GM21529 (cell line): ENCODE results near the gene ORM1.

Source experiments
- ATAC-seq: cut with Tn5 transposase; IDR thresholded peaks from one replicate; pipeline ENCODE4 v1.9.1; 2021; ENCODE audit not compliant: unreplicated experiment

Gene ORM1

DNA sequence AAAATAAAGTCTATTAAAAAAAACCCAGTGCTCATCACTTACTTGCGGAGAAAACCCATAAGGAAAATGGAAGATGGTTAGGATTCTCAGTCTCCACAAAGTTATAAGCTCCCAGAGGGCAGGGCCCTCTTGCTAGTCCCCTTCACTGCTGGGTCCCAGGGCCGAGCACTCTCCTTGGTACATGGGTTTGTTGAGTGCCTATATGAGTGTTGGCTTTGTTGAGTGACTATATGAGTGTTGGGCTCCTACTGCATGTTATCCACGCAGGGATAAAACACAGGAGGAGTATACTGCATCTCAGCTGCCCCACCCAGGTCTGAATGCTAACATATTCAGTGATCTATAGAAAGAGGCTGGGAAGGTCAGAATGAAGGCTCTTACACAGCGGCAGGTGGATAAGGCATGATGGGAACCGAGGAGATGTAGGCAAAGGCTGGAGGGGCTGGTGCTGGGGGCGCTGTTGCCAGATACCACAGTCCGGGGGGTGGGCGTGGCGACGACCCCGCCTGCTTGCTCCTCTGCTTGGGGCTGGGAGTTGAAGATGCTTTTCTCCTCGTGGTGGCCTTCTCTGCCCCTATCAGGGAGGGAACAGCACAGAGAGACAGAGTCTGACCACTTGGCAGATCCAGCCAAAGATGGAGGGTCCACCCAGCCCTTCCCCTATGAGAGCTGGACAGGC, 18.4 kb downstream of the ORM1 start:
- ATAC-seq: no peak

DNA sequence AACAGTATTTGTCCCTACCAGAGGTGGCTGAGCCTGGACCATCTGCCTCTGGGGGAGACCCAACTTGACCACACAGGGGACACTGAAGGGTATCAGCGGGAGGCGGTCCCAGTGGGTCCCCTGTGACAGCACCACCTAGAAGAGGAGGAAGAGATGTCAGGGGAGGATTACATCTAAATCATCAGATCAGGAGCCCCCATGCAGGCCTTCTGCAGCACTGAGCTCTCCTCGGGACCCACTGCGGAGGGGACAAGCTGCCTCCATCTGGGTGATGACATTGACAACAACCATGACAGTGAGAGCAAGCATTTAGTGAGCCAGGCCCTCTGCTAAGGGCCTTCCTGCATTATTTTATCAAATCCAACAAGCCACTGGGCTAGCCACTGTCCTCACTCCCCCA, 19.1 kb downstream of the ORM1 start:
- no peak for ATAC-seq

DNA sequence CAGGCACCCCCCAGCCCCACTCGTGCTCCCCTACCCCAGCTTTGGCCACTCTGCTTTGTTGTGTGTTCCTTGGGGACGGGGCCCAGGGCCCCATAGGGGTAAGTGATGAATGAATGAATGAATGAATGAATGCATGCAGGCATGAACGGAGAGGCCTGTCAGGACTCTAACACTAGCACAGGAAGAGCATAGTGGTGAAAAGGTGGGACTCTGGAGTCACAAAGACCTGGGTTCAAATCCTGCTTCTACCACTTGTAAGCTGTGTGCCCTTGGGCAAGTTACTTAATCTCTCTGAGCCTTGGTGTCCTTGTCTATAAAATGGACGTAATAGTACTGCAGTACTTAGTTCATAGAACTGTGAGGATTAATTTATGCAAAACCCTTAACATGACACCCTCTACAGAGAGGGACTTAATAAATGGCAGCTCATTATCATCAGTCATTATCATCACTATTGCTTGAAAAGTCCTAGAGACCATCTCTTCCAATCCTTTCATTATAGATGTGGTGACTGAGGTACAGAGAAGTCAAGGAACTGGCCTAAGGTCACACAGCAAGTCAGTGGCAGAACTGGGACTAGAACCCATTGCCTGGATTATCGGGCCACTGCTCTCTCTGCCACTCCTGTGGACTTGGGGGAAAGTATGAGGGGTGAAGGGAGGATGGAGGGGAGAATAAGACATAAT, 20.0 kb downstream of the ORM1 start:
- ATAC-seq: no peak

DNA sequence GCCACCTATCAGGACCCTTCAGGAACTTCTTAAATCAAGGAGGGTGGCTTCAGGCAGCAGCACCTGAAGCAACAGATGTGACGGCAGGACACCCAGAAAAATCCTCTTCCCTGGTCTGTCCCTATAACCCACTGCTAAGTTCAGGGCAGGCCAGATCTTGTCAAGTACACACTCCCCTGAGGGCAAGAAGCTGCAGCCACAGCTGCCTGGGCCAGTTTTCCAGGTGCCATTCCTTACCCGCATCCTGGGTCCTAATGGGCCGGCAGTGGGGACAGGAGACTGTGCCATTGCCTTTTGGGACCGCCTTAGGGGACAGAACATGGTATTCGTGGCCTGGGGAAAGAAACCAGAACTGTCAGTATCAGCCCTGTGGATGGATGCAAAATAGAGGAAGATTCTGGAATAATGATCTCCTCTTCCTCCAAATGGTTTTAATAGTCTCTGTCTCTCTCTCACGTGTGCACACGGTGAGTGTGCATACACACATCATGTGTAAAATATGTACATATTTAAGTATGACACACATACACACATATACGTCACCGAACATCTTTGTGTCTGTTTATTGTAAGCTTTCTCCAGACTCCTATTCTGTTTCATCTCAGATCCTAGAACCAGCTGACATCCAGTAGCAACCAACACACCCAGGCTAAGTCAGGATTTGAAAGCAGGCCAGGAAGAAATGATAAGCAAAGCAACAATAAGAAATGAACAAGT, 20.7 kb downstream of the ORM1 start:
- no peak for ATAC-seq

DNA sequence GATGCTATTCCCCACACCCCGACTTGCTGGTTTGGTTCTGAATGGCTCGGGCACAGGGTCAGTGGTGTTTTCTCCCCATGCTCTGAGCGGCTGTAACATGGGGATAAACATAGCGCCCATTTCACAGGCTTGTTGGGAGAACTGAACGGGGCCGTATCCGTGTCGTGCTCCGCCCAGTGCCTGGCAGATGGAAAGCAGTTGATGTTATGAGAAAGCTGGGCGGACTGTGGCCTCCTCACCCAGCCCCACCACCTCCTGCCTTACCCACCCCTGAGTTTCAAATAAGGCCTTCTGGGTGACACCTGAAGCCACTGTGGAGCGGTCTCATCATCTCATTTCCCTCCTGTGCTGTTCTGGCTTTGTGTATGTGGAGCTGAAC, 21.3 kb downstream of the ORM1 start:
- no peak for ATAC-seq

DNA sequence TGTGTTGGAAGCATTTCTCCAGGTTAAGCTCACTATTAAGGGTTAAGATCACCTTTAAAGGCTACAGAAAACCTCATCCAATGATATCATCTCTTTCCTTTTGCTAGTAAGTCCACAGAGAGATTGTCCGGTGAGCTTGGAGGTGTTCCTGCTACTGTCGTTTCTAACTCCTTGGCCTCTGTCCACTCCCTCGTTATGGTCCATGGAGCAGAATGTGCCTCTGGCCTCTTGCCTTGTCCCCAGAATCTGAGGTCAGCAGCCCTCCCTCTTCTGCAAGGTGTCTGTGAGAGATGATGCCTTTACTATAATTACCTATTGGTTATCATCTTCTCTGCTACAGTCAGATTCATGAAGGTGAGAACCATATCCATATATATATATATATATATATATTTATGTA, 21.8 kb downstream of the ORM1 start:
- no peak for ATAC-seq

DNA sequence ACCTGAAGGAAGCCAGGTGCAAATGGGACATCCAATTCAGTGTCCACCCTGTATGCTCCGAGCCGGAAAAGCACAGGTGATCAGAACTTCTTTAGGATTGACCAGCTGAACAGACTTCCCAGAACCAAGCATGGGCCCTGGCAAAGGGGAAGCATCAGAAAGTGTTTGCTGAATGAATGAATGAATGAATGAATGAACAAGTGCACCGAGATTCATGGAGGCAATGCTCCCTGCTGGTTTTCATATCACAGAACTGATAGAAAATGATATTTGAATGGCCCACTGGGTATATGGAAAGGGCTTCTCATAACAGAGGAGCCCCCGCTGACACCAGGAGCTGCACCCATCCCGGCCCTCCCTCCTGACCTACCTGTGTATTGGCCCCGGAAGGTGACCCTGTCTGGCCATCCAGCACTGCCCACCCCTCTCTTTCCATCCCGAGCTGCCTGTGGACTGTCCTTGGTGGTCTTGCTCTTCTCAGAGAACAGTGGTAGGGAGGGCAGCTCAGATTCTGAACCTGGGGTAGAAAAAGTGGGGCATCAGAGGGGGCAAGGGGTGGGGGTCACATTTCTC, 22.7 kb downstream of the ORM1 start:
- ATAC-seq: no peak

DNA sequence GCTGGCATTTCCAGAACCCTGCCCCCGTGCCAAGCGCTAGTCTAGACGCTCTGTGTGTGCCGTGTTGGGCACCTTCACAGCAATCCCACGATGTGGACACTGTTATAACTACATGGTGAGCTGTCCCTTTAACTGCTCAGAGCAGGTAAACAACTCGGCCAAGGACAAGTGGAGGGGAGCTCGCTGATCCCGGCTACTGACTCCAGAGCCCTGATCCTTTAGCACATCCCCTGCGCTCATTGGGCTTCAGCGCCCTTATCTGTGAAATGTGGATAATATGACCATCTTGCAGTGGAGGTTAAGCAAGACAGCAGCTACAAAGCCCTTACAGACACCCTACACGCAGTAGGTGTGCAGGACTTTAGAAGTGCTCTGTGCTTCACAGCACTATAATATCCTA, 23.2 kb downstream of the ORM1 start:
- no peak for ATAC-seq

DNA sequence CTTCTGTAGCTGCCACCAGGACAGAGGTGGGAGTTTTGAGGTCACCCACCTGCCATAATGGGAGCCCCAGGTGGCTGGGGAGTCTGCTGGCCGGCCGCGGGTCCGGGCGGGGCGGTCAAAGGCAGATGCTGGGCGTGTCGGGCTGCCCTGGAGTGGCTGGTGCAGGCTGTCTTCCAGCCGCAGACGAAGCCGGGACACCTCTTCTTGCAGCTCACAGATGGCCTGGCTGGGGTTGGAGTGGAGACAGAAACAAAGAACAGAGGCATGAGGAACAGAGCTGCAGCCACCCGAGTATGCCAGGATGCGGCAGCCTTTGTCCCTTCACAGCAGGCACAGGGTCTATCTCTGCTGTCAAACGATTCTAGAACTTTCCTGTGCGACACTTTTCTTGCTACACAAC, 24.8 kb downstream of the ORM1 start:
- no peak for ATAC-seq

DNA sequence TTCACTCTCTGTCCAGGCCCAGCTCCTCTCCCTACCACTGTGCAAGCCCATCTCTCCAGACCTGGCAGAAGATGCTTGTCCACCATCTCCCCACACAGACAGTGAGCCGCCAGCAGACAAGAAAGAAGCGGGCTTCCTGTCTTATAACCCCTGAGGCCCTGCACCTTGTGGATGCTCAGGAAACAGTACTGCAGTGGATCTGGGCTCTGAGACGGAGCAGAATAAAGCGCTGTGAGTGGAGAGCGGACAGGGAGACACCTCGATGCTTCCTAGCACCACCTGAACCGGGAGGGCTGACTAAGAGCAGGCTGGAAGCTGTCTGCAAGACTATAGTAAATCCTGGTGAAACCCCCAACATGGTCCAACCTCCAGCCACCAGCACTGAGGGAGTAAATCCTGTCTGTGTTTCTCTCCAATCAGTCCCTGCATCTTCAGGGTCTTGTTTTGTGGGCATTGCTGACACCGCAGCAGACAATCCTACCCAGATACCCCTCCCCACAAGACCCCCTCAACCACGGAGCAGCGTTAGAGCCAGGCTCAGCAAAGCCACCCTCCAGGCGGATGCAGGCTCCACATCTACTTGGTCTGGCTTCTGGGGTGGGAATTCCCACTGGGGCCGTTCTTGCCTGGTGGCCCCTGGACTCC, 25.5 kb downstream of the ORM1 start:
- ATAC-seq: no peak

DNA sequence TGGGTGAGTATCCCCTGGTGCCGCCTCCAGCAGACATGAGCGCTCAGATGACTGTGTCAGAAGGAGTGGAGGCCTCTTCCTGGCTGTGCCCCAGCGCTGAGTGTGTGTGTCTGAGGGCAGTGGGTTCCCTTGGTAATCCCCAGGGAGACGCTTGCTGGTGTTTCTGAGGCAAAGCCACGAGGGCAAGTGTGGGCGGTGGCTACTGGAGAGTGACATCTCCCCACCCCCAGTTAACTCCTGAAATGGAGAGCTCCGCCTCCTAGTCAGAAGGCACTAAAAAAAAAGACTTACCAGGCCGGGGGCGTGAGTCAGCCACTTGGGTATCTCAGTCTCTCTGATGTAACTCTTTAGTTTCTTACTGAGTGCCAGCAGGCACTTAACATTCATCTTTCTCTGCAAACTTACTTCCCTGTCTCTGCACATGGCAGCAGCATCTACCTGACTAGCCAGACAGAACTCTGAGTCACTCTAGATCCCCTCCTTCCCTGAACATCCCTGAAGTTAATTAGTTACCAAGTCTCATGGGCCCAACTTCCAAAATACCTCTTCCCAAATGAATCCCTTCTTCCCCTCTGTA, 26.1 kb downstream of the ORM1 start:
- ATAC-seq: peak; percentile 94

DNA sequence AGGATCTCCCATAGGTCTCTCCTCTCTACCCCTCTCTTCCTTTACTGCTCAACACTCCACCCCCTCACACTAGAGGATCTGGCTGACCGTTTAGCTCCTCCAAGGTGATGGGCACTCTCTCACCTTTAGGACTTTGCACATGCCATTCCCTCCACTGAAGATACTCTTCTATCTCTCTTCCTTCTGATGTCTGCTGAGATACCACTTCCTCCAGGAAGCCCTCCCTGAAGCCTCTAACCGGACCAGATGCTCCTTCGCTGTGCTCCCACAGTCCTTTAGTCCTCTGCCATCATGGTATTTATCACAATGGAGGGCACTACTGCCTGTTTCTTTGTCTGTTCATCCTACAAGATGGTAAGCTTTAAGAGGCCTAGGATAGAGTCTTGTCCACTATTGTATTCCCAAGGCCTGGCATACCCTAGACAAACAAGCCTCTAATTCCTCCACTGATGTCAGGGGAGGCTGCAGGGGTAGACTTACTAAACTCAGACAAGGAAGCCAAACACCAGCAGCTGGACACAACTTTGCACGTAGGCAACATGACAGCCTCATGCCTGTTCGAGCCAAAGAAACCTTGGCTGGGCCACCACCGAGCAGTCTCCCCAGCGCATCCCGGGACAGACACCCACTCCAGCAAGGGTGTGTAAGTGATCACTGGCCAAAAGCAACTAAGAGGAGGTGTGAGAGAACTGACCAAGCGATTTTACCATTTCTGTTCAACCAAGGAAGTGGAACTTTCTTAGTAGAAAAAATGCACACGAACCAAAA, 27.0 kb downstream of the ORM1 start:
- no peak for ATAC-seq

DNA sequence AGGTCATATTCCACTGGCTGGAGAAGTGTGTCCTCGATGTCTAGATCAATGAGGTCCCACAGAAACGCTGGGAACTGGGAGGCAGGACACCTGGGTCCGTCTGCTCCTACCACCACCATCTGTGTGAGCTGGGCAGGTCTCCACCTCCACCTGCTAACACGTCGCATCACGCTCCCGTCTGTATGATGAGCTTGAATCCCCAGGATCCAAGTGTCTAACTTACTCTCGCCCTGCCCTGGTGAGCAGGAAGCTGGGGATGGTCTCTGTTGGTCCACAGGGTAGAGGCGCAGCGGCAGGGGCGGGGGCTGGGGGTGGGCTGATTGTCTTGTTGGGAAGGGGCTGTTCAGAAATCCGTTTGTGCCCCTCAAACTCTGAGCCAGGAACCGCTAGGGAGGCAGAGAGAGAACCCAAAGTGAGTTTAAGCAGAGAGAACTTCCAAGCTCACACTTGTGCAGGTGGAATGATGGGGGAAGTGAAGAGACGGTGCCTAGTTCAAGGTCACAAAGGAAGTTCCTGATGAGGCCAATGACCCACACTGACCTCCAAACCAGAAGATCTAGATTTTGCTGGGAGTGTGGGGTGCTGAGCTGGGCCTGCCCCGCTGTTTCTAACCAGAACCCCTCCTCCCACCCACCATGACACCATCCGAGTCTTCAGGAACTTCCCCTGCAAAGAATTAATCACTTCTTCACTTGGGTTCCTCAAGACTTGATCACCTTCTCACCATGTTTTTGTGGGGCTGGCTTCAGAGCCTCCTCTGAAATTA, 27.9 kb downstream of the ORM1 start:
- no peak for ATAC-seq

DNA sequence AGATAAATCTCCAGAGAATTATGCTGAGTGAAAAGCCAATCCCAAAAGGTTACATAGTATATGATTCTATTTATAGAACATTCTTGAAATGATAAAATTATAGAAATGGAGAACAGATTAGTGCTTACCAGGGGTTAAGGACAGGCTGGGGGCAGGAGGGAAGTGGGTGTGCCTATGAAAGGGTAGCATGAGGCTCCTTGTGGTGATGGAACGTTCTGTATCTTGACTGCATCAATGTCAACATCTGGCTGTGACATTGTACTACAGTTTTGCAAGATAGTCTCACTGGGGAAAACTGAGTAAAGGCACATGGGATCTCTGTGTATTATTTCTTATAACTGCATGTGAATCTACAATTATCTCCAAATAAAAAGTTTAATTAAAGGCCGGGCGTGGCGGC, 29.0 kb downstream of the ORM1 start:
- ATAC-seq: no peak

DNA sequence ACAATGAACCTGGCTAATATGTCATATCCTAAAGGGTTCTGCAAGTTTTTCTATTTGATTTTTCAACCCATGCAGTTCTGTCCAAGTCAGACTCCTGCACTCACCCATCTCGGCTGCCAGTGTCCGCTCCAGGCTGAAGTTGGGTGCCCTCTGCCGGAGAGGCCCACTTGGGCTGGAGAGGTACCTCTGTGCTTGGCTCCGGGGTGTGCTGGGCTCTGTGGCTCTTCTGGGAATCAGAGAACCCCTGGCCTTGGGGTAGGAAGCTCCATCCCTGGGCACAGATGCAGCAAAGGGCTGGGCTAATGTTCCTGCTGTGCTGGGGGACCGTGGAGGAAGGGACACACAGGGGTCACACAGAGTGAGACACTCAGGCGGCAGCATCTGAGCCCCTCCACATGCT, 32.9 kb downstream of the ORM1 start:
- ATAC-seq: no peak

DNA sequence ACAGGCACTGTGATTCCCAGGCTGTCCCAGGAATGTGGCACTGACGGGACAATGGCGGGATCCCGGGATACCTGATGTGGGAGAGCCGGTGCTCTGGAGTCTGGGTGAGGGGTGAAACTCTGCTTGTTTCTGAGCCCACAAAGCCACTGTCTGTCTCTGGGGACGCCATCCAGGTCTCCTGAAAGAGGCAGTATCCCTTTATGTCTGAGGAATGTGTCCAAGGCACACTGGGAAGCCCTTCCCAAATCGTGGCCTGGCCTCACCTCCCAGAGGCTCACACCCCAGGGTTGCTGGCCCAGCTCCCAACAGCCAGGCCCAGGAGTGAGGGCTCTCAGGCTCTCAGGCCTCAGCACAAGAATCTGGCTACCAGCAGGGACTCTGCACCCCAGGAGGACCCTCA, 33.9 kb downstream of the ORM1 start:
- ATAC-seq: no peak

DNA sequence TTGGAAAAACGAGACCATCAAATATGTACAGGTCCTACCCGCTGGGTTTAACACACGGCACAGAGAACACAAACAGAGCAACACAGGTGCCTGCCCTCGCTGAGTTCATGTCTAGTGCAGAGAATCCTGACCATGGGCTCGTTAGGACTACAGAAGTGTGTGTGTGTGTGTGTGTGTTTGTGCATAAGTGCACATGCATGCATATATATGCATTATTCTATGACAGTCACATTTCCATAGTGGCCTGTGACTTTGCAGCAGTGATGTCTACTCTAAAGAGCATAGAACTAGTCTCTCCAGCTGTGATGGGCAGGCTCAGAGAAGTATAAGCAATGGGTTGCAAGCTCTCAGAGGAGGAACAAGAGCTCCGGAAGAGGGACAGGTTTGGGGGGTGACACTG, 34.5 kb downstream of the ORM1 start:
- no peak for ATAC-seq

DNA sequence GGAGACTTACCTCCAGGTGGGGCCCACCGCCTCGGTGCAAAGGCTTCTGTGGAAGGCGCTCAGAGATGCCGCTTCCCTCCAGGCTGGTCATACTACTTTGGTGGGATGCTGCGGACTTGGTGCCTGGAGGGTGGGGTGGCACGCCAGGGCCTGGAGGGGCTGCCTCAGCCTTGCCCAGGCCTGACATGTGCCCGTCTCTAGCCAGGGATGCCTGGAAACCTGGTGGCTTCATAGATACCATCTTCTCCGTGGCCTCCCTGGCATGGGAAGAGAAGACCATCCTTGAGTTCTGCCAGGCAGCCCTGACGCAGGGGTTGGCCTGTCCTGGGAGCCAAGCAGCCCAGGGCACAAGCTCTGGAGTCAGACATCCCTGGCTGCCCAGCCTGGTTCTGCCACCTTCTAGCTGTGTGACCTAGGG, 35.0 kb downstream of the ORM1 start:
- no peak for ATAC-seq

DNA sequence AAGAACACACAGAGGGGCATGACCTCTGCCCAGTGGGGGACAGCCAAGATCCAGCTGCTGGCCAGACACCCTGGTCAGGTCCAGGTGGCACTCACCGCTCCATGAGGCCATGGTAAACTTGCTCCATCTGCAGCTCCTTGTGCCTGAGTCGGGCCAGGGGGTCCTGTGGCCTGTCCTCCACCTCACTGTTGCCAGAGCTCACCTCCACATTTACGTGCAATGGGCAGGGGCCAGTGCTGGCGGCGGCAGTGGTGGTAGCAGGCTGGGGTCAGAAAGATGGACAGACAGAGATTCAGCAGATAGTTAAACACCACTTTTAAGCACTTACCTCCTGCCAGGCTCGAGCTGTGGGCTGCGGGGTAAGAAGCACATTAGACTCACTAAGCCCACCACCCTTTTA, 36.9 kb downstream of the ORM1 start:
- no peak for ATAC-seq

DNA sequence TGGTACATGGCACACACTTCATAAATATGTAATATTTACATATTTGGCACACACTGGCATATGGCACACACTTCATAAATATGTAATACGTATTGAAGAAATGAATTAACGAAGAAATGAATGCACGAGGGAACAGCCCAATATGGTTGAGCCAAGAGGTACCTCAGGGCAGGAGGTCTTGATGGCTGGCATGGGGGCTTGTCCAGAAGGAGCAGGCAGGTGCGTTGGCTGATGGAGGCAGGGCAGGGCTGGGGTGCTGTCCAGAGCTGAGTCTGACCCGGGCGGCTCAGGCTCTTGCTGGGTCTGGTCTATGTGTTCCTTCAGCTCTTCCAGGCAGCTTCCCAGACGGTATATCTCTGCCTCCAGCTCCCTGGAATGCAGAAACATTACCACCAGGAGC, 38.6 kb downstream of the ORM1 start:
- ATAC-seq: no peak
